ENCODE results near the gene DTNBP1.

DNA sequence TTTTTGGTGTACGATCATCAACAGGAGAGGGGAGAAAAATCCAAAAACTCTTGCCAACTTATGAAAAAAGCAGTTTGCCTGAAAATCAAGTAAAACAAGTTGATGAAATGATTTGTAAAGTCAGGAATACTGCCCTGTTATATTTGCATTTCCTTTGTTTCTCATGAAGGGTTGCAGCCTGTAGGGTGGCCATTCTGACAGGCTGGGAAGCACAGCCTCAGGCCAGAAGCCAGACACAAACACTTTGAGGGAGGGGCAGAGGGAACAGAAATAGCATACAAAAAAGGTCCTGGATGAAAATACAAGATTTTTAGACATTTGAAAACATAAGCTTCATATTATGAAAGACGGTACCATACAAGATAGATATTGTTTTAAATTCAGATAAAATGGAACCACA lies 109.8 kb downstream of the DTNBP1 start:
- TF ChIP-seq, protein P1, sequence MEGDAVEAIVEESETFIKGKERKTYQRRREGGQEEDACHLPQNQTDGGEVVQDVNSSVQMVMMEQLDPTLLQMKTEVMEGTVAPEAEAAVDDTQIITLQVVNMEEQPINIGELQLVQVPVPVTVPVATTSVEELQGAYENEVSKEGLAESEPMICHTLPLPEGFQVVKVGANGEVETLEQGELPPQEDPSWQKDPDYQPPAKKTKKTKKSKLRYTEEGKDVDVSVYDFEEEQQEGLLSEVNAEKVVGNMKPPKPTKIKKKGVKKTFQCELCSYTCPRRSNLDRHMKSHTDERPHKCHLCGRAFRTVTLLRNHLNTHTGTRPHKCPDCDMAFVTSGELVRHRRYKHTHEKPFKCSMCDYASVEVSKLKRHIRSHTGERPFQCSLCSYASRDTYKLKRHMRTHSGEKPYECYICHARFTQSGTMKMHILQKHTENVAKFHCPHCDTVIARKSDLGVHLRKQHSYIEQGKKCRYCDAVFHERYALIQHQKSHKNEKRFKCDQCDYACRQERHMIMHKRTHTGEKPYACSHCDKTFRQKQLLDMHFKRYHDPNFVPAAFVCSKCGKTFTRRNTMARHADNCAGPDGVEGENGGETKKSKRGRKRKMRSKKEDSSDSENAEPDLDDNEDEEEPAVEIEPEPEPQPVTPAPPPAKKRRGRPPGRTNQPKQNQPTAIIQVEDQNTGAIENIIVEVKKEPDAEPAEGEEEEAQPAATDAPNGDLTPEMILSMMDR (IDR thresholded peaks at IDR 0.05), result no peak
- no peak for TF ChIP-seq POLR2A (IDR thresholded peaks at IDR 0.05)
